WERI-Rb-1 (cell line): ENCODE data around the gene CGRRF1.

ENCODE experiments used
- DNase-seq: peaks from one replicate; pipeline ENCODE4 v3.0.0-alpha.2; 2020
- H3K27ac ChIP-seq: fragments of 250-450 bp; sonication (Bioruptor Pico); 2 replicates; pipeline ENCODE4 v1.5.1; 2020; ENCODE audit warnings: mild to moderate bottlenecking, moderate library complexity
- H3K27me3 ChIP-seq: fragments of 250-450 bp; sonication (Bioruptor Pico); 2 replicates; pipeline ENCODE4 v1.5.1; 2021; ENCODE audit warnings: mild to moderate bottlenecking, low read depth, moderate library complexity; ENCODE audit not compliant: insufficient read depth, severe bottlenecking
- H3K36me3 ChIP-seq: fragments of 250-450 bp; sonication (Bioruptor Pico); 2 replicates; pipeline ENCODE4 v1.5.1; 2020; ENCODE audit warnings: mild to moderate bottlenecking, moderate library complexity
- H3K4me3 ChIP-seq: 2 replicates; pipeline ENCODE4 v1.5.1; 2011; ENCODE audit warnings: low read depth, mild to moderate bottlenecking, control low read depth, low read length
- H3K9me3 ChIP-seq: fragments of 250-450 bp; sonication (Bioruptor Pico); 2 replicates; pipeline ENCODE4 v1.5.1; 2021; ENCODE audit warnings: mild to moderate bottlenecking, moderate library complexity; ENCODE audit not compliant: severe bottlenecking
- CTCF ChIP-seq: IDR thresholded peaks from 2 replicates; pipeline ENCODE4 v1.5.1; 2011; ENCODE audit warnings: low read depth, mild to moderate bottlenecking, control low read depth, inconsistent platforms, low read length

Gene CGRRF1

DNA sequence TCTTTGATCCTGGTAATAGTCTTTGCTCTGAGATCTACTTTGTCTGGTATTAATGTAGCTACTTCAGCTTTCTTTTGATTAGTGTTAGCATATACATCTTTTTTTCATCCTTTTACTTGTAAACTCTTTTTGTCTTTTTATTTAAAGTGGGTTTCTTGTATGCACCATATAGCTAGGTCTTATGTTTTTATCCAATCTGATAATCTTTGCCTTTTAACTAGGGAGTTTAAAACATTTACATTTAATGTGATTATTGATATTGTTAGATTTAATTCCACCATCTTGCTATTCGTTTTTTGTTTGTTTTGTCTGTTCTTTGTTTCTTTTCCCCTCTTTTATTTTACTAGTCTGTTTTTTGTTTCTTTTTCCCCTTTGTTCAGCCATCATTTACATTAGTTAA, 6.0 kb downstream of the CGRRF1 start:
- TF ChIP-seq CTCF = no peak
- H3K36me3 ChIP-seq = peaks cover 13% of the 10 kb centered on the region
- no peak overlapping the region for H3K27ac ChIP-seq
- H3K27me3 ChIP-seq = no peaks in the 10 kb centered on the region
- no peak for DNase-seq
- no peak overlapping the region for H3K4me3 ChIP-seq
- no peaks in the 10 kb centered on the region for H3K9me3 ChIP-seq

GRCh38 chr14:54516709-54517108, 7.0 kb downstream of the CGRRF1 start:
- Histone ChIP-seq H3K36me3 (peaks cover 13% of the 10 kb centered on the region), H3K27me3 (no peaks in the 10 kb centered on the region), H3K9me3 (no peaks in the 10 kb centered on the region), H3K4me3 (no peak overlapping the region), H3K27ac (no peak overlapping the region)
- TF ChIP-seq CTCF = no peak
- DNase-seq = no peak

DNA sequence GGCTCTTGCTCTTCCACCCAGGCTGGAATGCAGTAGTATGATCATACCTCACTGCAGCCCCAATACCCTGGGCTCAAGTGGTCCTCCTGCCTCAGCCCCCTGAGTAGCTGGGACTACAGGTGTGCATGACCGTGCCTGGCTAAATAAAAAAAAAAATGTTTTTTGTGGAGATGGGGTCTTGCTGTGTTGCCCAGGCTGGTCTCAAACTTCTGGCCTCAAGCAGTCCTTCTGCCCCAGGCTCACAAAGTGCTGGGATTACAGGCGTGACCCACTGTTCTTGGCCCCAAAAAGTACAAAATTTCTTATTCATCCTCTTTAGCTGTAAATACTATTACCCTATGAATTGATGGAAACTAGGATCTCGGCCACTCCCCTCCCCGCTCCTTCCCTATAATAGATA, 14.7 kb downstream of the CGRRF1 start:
- Histone ChIP-seq H3K27me3 (no peaks in the 10 kb centered on the region), H3K36me3 (peaks cover 25% of the 10 kb centered on the region), H3K27ac (no peak overlapping the region), H3K4me3 (no peak overlapping the region), H3K9me3 (no peaks in the 10 kb centered on the region)
- no peak for TF ChIP-seq CTCF
- no peak for DNase-seq

- DNase-seq = no peak
- Histone ChIP-seq H3K4me3 (no peak overlapping the region), H3K9me3 (no peaks in the 10 kb centered on the region), H3K27me3 (no peaks in the 10 kb centered on the region), H3K27ac (no peak overlapping the region), H3K36me3 (peaks cover 12% of the 10 kb centered on the region)
- TF ChIP-seq CTCF = no peak
Measured at GRCh38 chr14:54528973-54529372, 19.3 kb downstream of the CGRRF1 start.

DNA sequence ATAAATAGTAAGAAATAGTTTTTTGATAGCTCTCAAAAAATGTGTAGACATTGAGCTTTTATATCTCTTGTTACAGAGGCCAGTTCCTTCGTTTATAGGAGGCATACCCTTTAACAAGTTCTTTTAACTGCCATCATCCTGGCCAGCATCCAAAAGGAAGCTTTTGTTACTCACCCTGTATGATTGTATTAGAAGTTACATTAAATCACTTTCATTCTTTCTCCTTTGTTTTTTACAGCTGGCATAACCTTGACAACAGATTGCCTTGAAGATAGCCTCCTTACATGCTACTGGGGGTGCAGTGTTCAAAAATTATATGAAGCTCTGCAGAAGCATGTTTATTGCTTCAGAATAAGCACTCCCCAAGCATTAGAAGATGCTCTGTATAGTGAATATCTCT, 20.1 kb downstream of the CGRRF1 start:
- H3K36me3 ChIP-seq = peaks cover 6% of the 10 kb centered on the region
- H3K27ac ChIP-seq = no peak overlapping the region
- no peak for TF ChIP-seq CTCF
- H3K9me3 ChIP-seq = no peaks in the 10 kb centered on the region
- no peak overlapping the region for H3K4me3 ChIP-seq
- DNase-seq = no peak
- no peaks in the 10 kb centered on the region for H3K27me3 ChIP-seq
